Bronchus fibroblast of lung (primary cell): ENCODE data around the gene CYP2E1. TPM values are rescaled to one million over a fixed set of nuclear protein-coding genes. Genes with fewer than 3 reads are reported as not detected.

Experiments
- total RNA-seq: library from RNA; depleted of rRNA; stranded (reverse); fragments of >200 nt; gene quantifications from 2 replicates; pipeline ENCODE4 v1.2.3, GENCODE V29; 2015

The CYP2E1 gene
- not detected in 2 replicates for total RNA-seq

DNA sequence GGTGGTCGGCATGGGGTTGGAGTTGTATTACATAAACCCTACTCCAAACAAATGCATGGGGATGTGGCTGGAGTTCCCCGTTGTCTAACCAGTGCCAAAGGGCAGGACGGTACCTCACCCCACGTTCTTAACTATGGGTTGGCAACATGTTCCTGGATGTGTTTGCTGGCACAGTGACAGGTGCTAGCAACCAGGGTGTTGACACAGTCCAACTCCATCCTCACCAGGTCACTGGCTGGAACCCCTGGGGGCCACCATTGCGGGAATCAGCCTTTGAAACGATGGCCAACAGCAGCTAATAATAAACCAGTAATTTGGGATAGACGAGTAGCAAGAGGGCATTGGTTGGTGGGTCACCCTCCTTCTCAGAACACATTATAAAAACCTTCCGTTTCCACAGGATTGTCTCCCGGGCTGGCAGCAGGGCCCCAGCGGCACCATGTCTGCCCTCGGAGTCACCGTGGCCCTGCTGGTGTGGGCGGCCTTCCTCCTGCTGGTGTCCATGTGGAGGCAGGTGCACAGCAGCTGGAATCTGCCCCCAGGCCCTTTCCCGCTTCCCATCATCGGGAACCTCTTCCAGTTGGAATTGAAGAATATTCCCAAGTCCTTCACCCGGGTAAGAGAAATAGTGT, at the start of gene CYP2E1:
CYP2E1 (plus strand) TSS at position 407 of the 632 bp plus-strand sequence; CDS start at position 440, 33 bp downstream.

DNA sequence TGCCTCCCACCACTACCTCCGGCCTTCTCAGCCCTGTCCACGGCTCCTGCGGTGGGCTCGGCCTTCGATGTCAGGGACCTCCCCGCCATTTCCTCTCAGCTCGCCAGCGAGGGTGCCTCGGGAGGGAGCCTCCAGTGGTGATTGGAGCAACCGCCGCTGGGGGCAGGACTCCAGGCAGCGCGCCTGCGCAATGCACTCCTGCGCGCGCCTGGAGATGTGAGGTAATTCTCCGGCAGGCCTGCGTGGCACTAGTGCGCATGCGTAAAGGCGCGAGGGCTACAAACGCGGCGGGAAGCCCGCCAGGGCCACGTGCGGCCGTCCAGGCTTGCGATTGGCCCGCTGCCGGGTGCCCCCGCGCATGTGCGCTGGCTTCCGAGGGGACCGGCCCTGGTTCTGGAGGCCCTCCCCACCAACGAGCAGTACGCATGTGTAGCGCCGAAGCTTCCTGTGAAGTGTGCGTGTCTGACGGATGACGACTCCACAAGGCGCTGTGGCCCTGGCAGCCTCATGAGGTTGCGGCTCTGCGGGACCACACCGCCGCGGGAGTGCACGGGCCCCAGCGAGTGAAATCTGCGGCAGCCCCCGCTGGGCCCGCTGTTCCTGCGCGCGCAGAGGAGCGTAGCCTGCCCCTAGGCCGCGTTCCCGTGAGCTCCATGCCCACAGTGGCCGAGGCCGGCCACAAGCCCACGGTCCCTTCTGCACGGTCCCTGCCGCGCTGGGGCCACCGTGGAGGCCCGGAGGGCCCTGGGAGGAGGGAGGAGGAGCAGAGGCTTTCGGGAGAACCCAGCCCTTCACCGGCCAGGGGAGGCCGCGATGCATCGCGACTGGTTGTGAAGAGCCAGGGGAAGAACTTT, 38.5 kb downstream of the CYP2E1 start, which contains the start of gene SYCE1:
SYCE1 (minus strand) TSS at position 143 of the 854 bp plus-strand sequence; CDS start at position 89, 54 bp downstream.

Other genes starting within 250 kb of the CYP2E1 start
- 60.2 and 62.2 TPM in 2 replicates for gene TUBGCP2, start 218.5 kb upstream of the CYP2E1 start, total RNA-seq
- gene ZNF511, start 218.4 kb upstream of the CYP2E1 start, total RNA-seq, result 59.2 and 59.7 TPM in 2 replicates
- 1.0 TPM in 1 of 2 replicates, not detected in the other for gene CALY, start 190.5 kb upstream of the CYP2E1 start, total RNA-seq
- not detected in 2 replicates for gene PRAP1, start 180.0 kb upstream of the CYP2E1 start, total RNA-seq
- gene FUOM, start 169.3 kb upstream of the CYP2E1 start, total RNA-seq, result 24.9 and 32.7 TPM in 2 replicates
- 94.8 and 105 TPM in 2 replicates for gene ECHS1, start 154.0 kb upstream of the CYP2E1 start, total RNA-seq
- gene PAOX, start 148.1 kb upstream of the CYP2E1 start, total RNA-seq, result 4.4 and 4.6 TPM in 2 replicates
- gene MTG1, start 133.2 kb upstream of the CYP2E1 start, total RNA-seq, result 34.3 and 34.8 TPM in 2 replicates
- 0.59 and 1.2 TPM in 2 replicates for gene SPRN, start 102.7 kb upstream of the CYP2E1 start, total RNA-seq
- gene SCART1, start 73.4 kb upstream of the CYP2E1 start, total RNA-seq, result 0.15 and 0.34 TPM in 2 replicates
- gene SYCE1, start 38.2 kb downstream of the CYP2E1 start, total RNA-seq, result not detected in 2 replicates
- not detected in 2 replicates for gene FRG2B, start 99.4 kb downstream of the CYP2E1 start, total RNA-seq